Measurements from ENCODE around the gene SCNN1B.

SCNN1B gene

DNA sequence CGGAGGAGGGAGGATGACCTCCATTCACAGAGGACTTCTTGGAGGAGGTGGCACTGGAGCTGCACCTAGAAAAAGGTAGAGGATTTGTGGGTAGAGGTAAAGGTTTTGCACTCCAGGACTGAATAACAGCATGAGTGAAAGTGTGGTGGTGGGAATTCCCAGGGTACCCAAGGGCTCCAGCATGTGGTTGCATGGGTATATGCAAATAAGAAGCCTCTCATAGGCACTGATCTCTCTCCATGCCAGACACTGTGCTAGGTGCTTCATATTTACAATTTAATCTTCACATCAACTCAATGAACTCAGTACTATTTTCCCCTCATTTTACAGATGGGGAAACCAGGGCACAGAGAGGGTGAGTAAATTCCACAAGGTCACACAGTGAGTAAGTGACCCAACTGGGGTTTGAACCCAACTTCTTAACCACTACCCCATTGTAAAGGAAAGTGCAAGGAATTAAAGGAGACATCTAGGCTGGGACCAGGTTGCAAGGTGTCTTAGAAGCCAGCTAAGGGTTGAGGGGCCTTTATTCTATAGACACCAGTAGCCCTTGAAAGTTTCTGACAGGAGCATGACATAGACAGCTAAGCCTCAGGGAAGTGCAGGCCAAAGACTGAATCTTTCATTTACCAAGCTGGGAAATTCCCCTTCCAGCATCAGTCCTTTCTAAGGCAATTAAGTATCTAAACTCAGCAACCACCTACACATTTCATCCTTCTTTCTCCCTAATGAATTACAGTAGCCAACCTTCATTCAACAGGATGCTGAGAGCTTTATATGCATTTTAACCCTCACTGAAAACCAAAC, 21.3 kb downstream of the SCNN1B start:
- no peak for ATAC-seq

DNA sequence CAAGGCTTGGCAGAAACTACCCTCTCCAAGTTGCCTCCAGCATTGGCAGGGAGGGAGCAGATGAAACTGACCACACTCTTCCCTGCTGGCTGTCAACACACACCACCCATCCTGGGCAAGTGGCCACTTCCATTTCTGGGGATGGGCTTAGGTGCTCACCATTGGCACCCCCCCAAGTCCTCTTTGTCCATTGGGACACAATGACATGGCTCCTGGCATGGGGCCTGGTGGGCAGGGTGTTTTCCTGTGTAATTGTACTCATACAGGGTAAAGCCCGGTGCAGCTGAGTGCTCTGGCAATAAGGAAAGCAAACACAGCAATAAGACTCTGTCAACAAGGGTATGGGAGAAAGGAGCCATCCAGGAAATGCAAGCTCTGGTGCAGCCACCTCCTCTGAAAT, 22.6 kb downstream of the SCNN1B start:
- ATAC-seq, result no peak

DNA sequence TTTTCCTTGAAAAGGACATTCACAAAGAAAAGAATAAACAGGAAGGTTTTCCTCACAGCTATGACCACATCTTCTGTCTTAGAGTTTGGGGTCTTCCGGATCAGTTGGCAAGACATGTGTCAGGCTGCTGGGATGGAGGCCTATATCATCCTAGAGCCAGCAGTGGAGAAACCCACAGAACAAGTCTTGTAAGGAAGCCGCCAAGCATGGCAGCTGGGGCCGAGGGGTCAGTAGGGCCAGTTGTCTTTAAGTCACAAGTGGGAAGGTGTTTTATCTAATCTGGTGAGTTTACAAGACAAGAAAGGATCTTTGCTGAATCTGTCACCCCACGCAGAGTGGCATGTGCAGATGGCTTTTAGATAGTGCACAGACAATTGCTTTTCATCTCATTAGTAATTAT, 25.7 kb downstream of the SCNN1B start:
- no peak for ATAC-seq

DNA sequence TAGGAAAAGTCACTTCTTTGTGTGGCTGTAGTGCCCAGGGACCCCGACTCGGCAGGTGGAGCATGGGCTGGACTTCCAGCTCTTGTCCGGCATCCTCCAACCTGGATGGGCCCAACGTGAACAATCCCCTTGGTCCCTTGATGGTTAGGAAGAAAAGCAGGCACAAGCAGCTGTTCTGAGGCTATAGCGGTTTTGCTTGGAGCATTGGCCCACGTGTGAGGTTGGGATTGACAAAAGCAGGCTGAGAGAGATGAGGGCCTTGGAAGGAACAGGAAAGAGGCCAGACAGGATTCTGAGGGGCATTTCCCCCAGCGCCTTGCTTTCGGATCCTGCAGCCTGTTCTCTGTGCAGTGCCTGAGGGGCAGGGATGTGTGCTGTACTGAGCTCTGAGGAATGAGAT, 28.1 kb downstream of the SCNN1B start:
- ATAC-seq, result no peak

DNA sequence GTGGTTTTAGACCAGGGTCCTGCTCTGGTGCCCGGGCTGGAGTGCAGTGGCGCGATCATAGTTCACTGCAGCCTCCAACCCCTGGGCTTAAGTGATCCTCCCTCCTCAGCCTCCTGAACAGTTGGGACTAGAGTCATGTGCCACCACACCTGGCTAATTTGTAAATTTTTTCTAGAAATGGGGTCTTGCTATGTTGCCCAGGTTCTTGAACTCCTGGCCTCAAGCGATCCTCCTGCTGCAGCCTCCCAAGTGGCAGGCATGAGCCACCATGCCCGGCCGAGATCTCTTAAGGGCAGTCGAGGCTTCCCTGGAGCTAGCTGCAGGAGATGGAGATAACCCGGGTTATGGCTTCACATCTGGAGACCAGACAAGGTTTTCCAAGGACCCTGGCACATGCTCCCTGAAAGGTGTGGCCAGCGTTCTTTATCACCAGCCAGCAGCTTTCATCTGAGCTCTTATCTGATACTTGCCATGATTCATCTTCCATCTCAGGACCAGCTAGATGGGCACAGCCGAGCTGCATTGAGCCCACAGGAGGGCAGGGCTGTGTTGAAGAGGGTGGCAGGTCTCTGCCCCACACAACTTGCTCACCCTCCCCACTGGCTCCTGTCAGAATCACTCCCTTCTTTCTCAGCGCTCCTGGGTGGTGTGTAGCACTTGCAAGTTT, 28.6 kb downstream of the SCNN1B start:
- ATAC-seq, result no peak

DNA sequence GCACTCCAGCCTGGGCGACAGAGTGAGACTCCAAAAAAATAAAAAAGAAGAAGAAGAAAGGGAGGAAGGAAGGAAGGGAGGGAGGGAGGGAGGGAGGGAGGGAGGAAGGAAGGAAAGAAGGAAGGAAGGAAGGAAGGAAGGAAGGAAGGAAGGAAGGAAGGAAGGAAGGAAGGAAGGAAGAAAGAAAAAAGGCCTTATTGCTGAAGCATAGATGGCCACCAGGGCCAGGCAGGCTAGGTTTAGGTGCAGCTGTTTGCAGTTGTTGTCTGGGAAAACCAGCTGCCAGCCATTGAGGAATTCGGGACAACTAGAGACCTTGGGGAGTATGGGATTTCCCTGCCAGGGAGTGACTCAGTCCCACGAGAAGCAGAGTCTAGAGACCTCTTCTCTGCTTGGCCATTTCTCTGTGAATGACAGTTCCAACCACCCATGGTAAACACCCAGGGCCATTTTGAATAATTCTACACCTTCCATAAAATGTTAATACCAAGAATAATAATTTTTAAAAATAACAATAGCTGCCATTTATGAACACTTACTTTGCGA, 31.0 kb downstream of the SCNN1B start:
- ATAC-seq, result no peak

DNA sequence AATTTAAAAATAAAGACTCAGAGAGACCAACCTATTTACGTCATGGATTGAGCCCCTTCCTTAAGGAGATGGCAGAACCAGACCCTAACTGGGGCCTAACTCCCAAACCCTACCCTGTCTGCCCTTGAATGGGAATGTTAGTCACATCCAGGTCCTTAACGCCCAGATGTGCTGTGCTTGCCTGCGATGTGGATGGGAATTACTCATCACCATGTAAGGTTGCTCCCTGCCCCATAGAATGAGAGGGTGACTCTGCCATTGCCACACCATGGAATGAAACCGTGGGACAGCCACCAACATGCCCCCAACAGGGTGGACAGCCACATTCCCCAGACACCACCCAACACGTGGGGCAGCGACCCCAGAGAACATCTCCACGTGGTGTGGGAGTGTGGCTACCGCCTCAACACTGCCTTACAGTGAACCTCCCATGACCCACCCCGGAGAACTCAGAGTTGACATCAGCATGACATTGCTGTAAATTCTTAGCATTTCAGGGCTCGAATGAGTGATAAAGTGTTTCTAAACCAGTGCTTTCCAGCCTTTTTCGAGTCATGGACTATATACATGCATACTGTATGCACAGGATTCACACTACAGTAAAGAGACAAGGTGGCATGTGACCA, 31.8 kb downstream of the SCNN1B start:
- ATAC-seq, result no peak

DNA sequence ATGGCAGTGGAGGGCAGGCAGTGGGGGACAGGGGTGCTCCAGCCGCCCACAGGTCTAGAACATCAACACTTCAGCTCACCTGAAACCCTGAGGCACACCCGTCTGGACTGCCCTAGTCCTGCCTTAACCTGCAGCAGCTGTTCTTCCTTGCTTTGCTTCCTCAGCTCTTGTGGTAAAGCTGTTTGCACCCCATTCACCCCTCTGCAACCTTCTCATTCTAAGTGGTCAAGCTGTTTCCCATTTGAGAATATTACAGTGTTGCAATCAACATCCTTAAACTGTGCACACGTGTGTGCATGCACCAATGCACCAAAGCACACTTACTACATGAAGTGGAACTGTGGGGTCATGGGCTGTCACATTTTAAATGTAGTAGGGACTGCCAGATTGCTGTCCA, 32.4 kb downstream of the SCNN1B start:
- no peak for ATAC-seq

DNA sequence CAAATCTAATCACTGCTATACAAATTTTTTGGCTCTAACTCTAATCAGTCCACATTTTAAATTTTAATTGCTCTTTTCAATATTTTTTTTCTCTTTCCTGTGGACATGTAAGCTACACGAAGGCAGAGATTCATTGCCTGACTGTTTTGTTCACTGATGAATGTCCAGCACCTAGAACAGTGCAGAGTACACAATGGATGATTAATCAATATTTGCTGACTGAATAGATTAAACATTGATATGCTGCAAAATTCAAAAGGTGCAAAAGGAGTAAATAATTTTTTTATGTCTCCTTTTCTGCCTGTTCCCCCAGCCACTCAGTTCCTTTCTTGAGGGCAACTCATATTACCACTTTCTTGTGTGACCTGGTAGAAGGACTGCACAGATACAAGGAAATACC, 32.8 kb downstream of the SCNN1B start:
- ATAC-seq, result no peak

DNA sequence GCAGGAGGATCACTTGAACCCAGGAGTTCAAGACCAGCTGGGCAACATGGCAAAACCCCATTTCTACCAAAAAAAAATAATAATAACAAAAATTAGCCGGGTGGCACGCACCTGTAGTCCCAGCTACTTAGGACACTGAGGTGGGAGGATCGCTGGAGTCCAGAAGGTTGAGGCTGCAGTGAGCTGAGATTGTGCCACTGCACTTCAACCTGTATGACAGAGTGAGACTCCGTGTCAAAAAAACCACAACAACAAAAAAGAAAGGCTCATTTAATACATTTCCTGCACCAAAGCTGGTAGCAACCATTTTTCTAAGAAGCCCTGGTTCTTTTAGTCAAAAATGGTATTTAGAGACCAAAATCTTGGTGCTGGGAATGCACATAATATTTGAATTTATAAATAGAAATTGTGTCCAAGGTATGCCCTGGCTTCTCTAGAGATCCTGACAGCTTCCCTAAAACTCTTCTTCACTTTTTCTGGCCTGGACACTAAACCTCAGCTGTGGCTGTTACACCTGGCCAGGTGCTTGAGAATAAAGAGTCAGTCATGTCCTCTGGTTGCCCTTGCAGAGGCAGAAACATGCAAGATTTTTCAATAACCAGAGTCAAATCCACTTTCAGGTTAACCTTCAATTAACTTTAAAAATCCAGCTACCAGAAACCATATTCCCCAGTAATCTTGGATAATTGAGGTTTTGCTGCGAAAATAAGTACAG, 35.9 kb downstream of the SCNN1B start:
- no peak for ATAC-seq

DNA sequence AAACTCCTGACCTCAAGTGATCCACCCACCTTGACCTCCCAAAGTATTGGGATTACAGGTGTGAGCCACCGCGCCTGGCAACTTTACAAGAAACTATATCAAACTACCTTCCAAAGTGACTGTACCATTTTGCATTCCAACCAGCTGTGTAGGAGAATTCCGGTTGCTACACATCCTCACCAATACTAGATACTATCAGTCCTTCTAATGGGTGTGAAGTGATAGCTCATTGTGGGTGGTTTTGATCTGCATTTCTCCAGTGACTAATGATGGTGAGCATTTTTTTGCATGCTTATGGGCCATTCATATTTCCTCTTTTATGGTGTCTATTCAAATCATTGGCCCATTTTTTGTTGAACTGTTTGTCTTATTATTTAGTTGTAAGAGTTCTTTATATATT, 37.7 kb downstream of the SCNN1B start:
- peak in 1 of 2 donors; percentile 25 for ATAC-seq

DNA sequence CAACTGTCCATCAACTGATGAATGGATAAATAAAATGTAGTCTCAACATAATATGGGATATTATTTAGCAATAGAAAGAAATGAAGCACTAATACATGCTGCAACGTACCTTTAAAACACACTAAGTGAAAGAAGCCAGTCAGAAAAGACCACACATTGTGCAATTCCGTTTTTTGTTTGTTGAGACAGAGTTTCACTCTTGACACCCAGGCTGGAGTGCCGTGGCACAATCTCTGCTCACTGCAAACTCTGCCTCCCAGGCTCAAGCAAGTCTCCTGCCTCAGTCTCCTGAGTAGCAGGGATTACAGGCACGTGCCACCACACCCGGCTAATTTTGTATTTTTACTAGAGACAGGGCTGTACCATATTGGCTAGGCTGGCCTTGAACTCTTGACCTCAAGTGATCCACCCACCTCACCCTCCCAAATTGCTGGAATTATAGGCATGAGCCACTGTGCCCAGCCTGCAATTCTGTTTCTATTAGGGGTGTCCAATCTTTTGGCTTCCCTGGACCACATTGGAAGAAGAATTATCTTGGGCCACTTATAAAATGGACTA, 40.1 kb downstream of the SCNN1B start:
- no peak for ATAC-seq

DNA sequence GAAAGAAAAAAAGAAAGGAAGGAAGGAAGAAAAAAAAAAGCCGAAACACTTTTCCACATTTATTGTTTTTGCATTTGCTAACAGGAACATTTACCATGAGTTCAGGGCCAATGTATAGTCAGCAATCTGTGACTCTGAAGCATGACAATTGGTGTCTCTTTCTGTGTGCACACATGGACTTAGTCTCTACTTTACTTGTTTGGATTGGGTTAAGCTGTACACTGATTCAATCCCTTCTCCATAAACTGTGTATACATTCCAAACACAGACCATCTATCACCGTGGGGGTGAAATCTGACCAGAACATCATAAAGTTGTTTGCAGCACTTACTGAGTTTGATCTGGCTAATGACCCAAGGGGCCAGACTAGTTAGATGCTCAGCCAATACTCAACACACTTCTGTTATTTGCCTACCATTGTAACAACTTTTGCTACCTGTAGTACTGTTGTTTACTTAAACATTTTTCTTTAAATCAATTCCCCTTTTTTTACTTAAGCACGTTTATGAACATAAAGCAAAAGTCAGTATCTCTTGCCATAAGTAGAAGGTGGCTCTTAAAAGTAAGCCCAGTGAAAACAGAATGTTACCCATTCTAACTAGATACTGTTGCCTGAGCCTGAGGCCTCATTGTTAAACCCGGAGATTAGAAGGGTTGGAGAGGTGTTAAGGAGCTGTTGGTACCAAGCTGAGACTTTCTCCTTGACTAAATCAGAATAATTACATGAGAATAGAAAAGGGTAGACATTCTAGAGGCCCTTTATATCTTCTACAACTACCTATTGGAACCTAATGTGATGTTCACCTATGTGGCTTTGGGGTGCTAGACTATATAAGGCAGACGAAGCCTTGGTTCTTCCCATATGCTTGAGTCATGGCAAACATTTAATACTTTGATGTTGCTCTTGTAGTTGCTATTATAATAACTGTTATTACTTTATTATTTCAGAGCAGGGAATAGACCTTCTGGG, 41.8 kb downstream of the SCNN1B start:
- no peak for ATAC-seq

DNA sequence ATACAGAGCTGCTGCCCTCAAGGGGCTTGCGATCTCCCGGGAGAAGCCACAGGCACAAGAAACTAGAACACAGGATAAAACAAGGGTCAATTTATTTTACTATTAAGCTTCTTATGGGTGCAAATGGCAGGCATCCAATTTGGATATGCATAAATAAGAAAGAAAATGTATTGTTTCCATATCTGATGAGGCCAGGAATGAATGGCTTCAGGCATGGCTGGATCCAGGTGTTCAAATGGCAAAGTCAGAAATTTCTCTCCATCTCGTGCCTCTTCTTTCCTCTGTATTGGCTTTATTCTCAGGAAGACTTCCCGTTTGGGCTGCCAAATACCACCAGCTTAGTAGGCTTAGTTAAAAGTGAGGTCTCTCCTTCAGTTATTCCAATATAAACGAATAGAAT, 43.1 kb downstream of the SCNN1B start:
- no peak for ATAC-seq

DNA sequence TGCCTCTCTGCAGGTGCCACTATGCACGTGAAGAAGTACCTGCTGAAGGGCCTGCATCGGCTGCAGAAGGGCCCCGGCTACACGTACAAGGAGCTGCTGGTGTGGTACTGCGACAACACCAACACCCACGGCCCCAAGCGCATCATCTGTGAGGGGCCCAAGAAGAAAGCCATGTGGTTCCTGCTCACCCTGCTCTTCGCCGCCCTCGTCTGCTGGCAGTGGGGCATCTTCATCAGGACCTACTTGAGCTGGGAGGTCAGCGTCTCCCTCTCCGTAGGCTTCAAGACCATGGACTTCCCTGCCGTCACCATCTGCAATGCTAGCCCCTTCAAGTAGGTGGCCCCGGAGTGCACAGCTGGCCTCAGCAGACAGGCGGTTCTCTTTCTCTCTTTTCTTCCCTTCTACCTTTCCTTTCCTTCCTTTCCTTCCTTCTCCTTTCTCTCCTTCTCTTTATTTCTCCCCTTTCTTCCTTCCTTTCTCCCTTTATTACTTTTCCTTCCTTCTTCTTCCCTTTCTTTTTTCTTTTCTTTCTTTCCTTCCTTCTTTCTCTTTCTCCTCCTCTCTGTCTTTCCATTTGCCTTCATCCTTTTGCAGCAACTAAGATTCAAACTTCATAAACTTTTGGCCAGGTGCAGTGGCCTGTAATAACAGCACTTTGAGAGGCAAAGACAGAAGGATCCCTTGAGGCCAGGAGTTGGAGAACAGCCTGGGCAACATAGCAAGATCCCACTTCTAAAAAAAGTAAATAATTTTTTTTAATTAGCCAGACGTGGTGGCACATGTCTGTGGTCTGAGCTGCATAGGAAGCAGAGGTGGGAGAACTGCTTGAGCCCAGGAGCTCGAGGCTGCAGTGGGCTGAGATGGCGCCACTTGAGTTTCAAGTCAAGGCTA, 46.7 kb downstream of the SCNN1B start:
- ATAC-seq, result no peak

DNA sequence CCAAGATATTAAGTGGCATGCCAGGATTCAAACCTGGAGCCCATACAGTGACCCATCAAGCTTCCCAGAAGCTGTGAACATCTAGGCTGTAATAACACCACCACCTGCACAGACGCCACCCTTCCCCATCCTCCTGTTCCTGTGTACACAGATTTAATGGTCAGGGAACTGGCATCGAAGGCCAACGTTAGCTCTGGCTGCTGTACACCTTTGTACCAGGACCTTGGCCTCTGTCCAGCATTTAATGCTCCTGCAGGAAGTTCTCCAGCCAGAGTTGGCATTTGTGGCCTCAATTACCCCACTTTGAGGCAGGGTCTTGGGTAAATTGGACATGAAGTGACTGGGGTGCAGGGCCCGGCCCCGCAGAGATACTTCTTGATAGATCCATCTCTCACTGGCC, 49.3 kb downstream of the SCNN1B start:
- no peak for ATAC-seq

DNA sequence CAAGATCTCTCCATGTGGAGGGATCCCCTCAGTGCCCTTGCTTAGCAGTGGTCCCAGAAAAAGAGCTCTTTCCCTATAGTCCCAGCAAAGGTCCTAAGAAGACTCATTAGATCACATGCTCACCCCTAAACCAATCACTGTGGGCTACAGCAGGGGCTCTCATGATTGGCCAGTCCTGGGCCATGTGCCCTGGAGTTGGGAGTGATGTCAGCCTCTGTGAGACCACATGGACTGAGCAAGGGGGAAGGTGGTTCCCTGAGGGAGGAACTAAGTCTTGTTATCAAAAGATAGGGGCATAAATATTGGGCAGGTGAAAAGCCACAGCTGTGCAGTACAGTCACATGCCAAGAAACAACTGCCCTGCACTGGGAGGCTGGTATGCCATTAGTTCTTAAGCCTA, 51.3 kb downstream of the SCNN1B start:
- ATAC-seq, result no peak

DNA sequence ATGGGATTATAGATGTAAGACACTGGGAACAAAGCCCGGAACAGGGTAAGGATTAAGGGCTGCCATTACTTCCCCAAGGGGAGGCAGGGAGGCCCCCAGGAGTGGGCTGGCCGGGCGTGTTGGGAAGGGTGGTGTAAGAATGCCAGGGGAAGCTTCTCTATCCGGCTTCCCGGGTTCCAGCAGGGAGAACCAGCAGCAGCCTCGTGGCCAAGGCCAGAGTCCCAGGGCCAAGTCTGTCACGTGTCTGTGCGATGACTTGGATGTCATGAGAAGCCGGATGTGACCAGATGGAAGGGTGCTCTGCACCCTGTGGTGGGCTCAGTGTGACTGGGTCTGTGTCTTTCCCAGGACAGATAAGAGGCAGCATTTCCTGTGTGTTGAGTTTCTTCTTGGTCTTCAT, 52.1 kb downstream of the SCNN1B start:
- ATAC-seq, result no peak

DNA sequence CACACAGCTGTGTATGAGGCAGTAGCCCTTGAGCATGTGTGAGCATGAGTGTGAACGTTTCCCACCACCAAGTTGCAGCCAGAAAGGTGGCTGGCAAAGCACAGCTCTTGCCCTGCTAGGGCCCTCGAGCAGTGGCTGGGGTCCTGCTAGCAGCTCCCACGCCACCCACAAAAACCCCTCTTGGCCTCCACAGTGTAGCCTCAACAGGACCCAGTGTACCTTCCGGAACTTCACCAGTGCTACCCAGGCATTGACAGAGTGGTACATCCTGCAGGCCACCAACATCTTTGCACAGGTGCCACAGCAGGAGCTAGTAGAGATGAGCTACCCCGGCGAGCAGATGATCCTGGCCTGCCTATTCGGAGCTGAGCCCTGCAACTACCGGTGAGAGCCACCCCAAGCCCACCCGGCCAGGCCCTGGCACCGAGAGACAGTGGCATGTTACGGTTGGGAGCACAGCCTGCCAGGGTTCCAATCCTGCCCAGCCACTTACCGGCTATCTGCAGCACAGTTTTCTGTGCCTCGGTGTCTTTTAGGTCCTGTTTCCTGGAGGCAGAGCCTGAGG, 53.1 kb downstream of the SCNN1B start:
- no peak for ATAC-seq

DNA sequence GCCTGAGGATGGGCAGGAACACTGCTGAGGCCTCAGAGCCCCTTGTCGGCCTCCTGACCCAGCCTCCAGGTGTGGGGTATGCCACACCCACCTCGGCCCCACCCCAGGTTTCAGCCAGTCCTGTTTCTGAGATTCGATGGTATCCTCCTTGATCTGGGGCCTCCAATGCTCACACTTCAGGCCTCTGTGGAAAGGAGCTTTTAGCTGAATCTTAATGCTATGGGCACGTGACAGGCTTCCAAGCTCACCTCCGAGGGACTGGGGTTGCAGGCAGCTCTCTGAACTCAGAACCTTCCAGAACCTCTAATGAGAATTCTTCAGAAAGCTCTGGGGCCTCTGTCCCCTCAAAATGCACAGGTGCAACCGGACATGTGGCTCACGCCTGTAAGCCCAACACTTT, 54.8 kb downstream of the SCNN1B start:
- ATAC-seq, result no peak
